ENCODE results near the gene SLC37A2. TPM values are rescaled to one million over a fixed set of nuclear protein-coding genes. Genes with fewer than 3 reads are reported as not detected.

The SLC37A2 gene
- total and polyA plus RNA-seq, 2 experiments from 2014 or later = 0.98 to 1.0 TPM

GRCh38 chr11:125094731-125095130 is 31.6 kb downstream of the SLC37A2 start:
- no peak for DNase-seq (ENCODE audit: low read depth in 1 of 2, low spot score in 1 of 2)
- no peak for TF ChIP-seq CTCF (IDR thresholded peaks at IDR 0.05; ENCODE audit: low read depth, low read length)
- H3K36me3 ChIP-seq = peaks cover 3% of the 10 kb centered on the region

GRCh38 chr11:125100136-125100535 is 37.0 kb downstream of the SLC37A2 start:
- no peaks in the 10 kb centered on the region for H3K9me3 ChIP-seq (ENCODE audit: low read depth)
- TF ChIP-seq CTCF (IDR thresholded peaks at IDR 0.05; ENCODE audit: low read depth, low read length) = no peak
- H3K4me3 ChIP-seq = no peak overlapping the region
- peaks cover 3% of the 10 kb centered on the region for H3K36me3 ChIP-seq
- DNase-seq (ENCODE audit: low read depth in 1 of 2, low spot score in 1 of 2) = no peak
- no peaks in the 10 kb centered on the region for H3K27me3 ChIP-seq
- H3K4me1 ChIP-seq (ENCODE audit: low read depth) = peaks cover 18% of the 10 kb centered on the region
- no peak overlapping the region for H3K27ac ChIP-seq

More at GRCh38 chr11:125094731-125095130, 31.6 kb downstream of the SLC37A2 start:
- Histone ChIP-seq H3K4me1 (ENCODE audit: low read depth) (peaks cover 7% of the 10 kb centered on the region), H3K4me3 (no peak overlapping the region), H3K27me3 (no peaks in the 10 kb centered on the region), H3K9me3 (ENCODE audit: low read depth) (no peaks in the 10 kb centered on the region), H3K27ac (no peak overlapping the region)

- Histone ChIP-seq H3K4me3 (no peak overlapping the region), H3K27me3 (no peaks in the 10 kb centered on the region), H3K4me1 (ENCODE audit: low read depth) (peaks cover 18% of the 10 kb centered on the region), H3K36me3 (no peaks in the 10 kb centered on the region), H3K9me3 (ENCODE audit: low read depth) (no peaks in the 10 kb centered on the region), H3K27ac (peak overlapping the region; percentile 81)
- no peak for TF ChIP-seq CTCF (IDR thresholded peaks at IDR 0.05; ENCODE audit: low read depth, low read length)
- DNase-seq (ENCODE audit: low read depth in 1 of 2, low spot score in 1 of 2) = no peak
Measured at GRCh38 chr11:125101596-125101995, 38.5 kb downstream of the SLC37A2 start.

GRCh38 chr11:125102025-125102424 is 38.9 kb downstream of the SLC37A2 start:
- no peak for DNase-seq (ENCODE audit: low read depth in 1 of 2, low spot score in 1 of 2)
- Histone ChIP-seq H3K9me3 (ENCODE audit: low read depth) (no peaks in the 10 kb centered on the region), H3K4me3 (no peak overlapping the region), H3K4me1 (ENCODE audit: low read depth) (peaks cover 18% of the 10 kb centered on the region), H3K27ac (peak overlapping the region; percentile 81), H3K36me3 (no peaks in the 10 kb centered on the region), H3K27me3 (no peaks in the 10 kb centered on the region)
- TF ChIP-seq CTCF (IDR thresholded peaks at IDR 0.05; ENCODE audit: low read depth, low read length) = no peak

GRCh38 chr11:125102510-125102909 is 39.4 kb downstream of the SLC37A2 start:
- H3K27me3 ChIP-seq = no peaks in the 10 kb centered on the region
- no peak overlapping the region for H3K4me3 ChIP-seq
- DNase-seq (ENCODE audit: low read depth in 1 of 2, low spot score in 1 of 2) = no peak
- H3K9me3 ChIP-seq (ENCODE audit: low read depth) = no peaks in the 10 kb centered on the region
- TF ChIP-seq CTCF (IDR thresholded peaks at IDR 0.05; ENCODE audit: low read depth, low read length) = no peak
- H3K27ac ChIP-seq = peak overlapping the region; percentile 81
- peaks cover 18% of the 10 kb centered on the region for H3K4me1 ChIP-seq (ENCODE audit: low read depth)
- H3K36me3 ChIP-seq = no peaks in the 10 kb centered on the region

GRCh38 chr11:125105926-125106325 is 42.8 kb downstream of the SLC37A2 start:
- Histone ChIP-seq H3K36me3 (no peaks in the 10 kb centered on the region), H3K4me3 (no peak overlapping the region), H3K27ac (no peak overlapping the region), H3K4me1 (ENCODE audit: low read depth) (peaks cover 15% of the 10 kb centered on the region), H3K9me3 (ENCODE audit: low read depth) (no peaks in the 10 kb centered on the region), H3K27me3 (no peaks in the 10 kb centered on the region)
- peak in 1 of 2 donors; percentile 13 for DNase-seq (ENCODE audit: low read depth in 1 of 2, low spot score in 1 of 2)
- TF ChIP-seq CTCF (IDR thresholded peaks at IDR 0.05; ENCODE audit: low read depth, low read length) = no peak

Data from cardiac muscle cell (in vitro differentiated cells and primary cell).